GM12878 (cell line): Measurements from ENCODE around the gene TRIM40. TPM values are rescaled to one million over a fixed set of nuclear protein-coding genes. Genes with fewer than 3 reads are reported as not detected.

ENCODE experiments used
- ATAC-seq: fragments of 200-7000 bp; cut with Tn5 transposase; 3 replicates; pipeline ENCODE4 v1.9.1; 2020; ENCODE audit warnings: mild to moderate bottlenecking, moderate library complexity
- BruUV-seq: library from RNA; stranded (reverse); fragments of 400-500 nt; replicated peaks from 2 replicates; lab custom pipeline; 2021; lab: Mats Ljungman, UMichigan
- CTCF ChIA-PET: fragments of 300-600 bp; sonication (Branson Sonifier 250); formaldehyde crosslinking; extraction: SDS; loops from one replicate; lab custom pipeline; 2021; ENCODE audit warnings: inconsistent platforms; lab: Yijun Ruan, JAX
- POLR2A ChIA-PET: fragments of 350-600 bp; formaldehyde crosslinking; extraction: SDS; loops from one replicate; lab custom pipeline; 2021; ENCODE audit warnings: inconsistent platforms; lab: Charles Lee
- RAD21 ChIA-PET: fragments of 300-600 bp; sonication (Branson Sonifier 250); formaldehyde crosslinking; loops from one replicate; lab custom pipeline; 2023; ENCODE audit warnings: antibody characterized with exemption; ENCODE audit not compliant: unreplicated experiment; lab: Charles Lee
- SMC1A ChIA-PET: fragments of 300-600 bp; sonication (Branson Sonifier 250); formaldehyde crosslinking; loops from one replicate; lab custom pipeline; 2023; ENCODE audit not compliant: unreplicated experiment, uncharacterized antibody; lab: Charles Lee
- DNase-seq: peaks from one replicate; pipeline ENCODE4 v3.0.0-alpha.2; 2011; ENCODE audit warnings: low read depth, low spot score
- FAIRE-seq: peaks from 3 replicates; lab custom pipeline; 2011; peaks lifted over from hg19 to GRCh38; lab: Jason Lieb, UNC
- H2AFZ ChIP-seq: 2 replicates; pipeline ENCODE4 v1.6.0; 2011; ENCODE audit warnings: low read depth, low read length, control low read depth; ENCODE audit not compliant: control insufficient read depth
- H3K27ac ChIP-seq: 2 replicates; pipeline ENCODE4 v1.5.1; 2011; ENCODE audit warnings: control low read depth; ENCODE audit not compliant: control insufficient read depth, insufficient read depth
- H3K27me3 ChIP-seq, 2 experiments: replicated peaks in 1 of 2; 2 replicates each; pipeline versions ENCODE4 v1.6.0 to v1.6.1; 2011; ENCODE audit warnings: low read length in 1 of 2; ENCODE audit not compliant: control insufficient read depth in 2 of 2, insufficient read depth in 2 of 2
- H3K36me3 ChIP-seq, 2 experiments: 2 replicates each; pipeline ENCODE4 v1.5.1; 2011; ENCODE audit warnings: low read length in 1 of 2; ENCODE audit not compliant: control insufficient read depth in 2 of 2, insufficient read depth in 2 of 2
- H3K4me1 ChIP-seq: 2 replicates; pipeline ENCODE4 v1.6.1; 2011; ENCODE audit warnings: mild to moderate bottlenecking, low read length, moderate library complexity, mixed read lengths; ENCODE audit not compliant: control insufficient read depth, insufficient read depth
- H3K4me2 ChIP-seq: 2 replicates; pipeline ENCODE4 v1.6.0; 2011; ENCODE audit warnings: control low read depth; ENCODE audit not compliant: control insufficient read depth, insufficient read depth
- H3K4me3 ChIP-seq: fragments of 200-600 bp; sonication (generic); 2 replicates; pipeline ENCODE4 v1.5.1; 2016
- H3K79me2 ChIP-seq: 2 replicates; pipeline ENCODE4 v1.6.0; 2011; ENCODE audit warnings: low read length; ENCODE audit not compliant: control insufficient read depth, insufficient read depth
- H3K9ac ChIP-seq: 2 replicates; pipeline ENCODE4 v1.8.0; 2011; ENCODE audit warnings: low read length, control low read depth, mixed read lengths; ENCODE audit not compliant: control insufficient read depth, insufficient read depth
- H3K9me3 ChIP-seq: replicated peaks from 3 replicates; pipeline ENCODE4 v1.5.1; 2011; ENCODE audit warnings: mild to moderate bottlenecking, low read length; ENCODE audit not compliant: control insufficient read depth, insufficient read depth
- H4K20me1 ChIP-seq: 2 replicates; pipeline ENCODE4 v1.6.0; 2011; ENCODE audit not compliant: control insufficient read depth, insufficient read depth
- CTCF ChIP-seq, 3 experiments: IDR thresholded peaks in 2 of 3; conservative IDR thresholded peaks in 1 of 3; 2 replicates each; pipeline ENCODE4 v1.5.1; 2011; ENCODE audit warnings: low read depth in 3 of 3, low read length in 3 of 3, mild to moderate bottlenecking in 3 of 3, control low read depth in 2 of 3, moderate library complexity in 2 of 3, inconsistent platforms in 1 of 3, mixed read lengths in 1 of 3; ENCODE audit not compliant: control insufficient read depth in 2 of 3, insufficient read depth in 1 of 3; ENCODE audit errors: extremely low read depth in 1 of 3
- EP300 ChIP-seq, 2 experiments: fragments of 150-350 bp in 1 of 2; IDR thresholded peaks; 2 replicates each; pipeline ENCODE4 v1.6.1; 2011 to 2012; ENCODE audit warnings: low read depth in 2 of 2, low read length in 2 of 2, borderline replicate concordance in 1 of 2, improper control_type of control experiment in 1 of 2, inconsistent platforms in 1 of 2; ENCODE audit not compliant: control insufficient read depth in 1 of 2
- ESRRA ChIP-seq: IDR thresholded peaks from 2 replicates; pipeline ENCODE4 v1.6.1; 2012; ENCODE audit warnings: mild to moderate bottlenecking, low read length, improper control_type of control experiment
- EZH2 ChIP-seq: IDR thresholded peaks from 2 replicates; pipeline ENCODE4 v1.6.1; 2012; ENCODE audit warnings: low read depth, mild to moderate bottlenecking, control low read depth, inconsistent platforms, low read length, borderline replicate concordance; ENCODE audit not compliant: control insufficient read depth
- RUNX3 ChIP-seq: IDR thresholded peaks from 2 replicates; pipeline ENCODE4 v1.6.1; 2012; ENCODE audit warnings: low read length, inconsistent platforms
- SUPT20H ChIP-seq: IDR thresholded peaks from 2 replicates; pipeline ENCODE4 v1.6.1; 2011; ENCODE audit warnings: low read depth, mild to moderate bottlenecking, low read length, moderate library complexity, borderline replicate concordance; ENCODE audit not compliant: control insufficient read depth
- WGBS: methylation state at CpG from one replicate; pipeline ENCODE4 v1.1.6; 2016; ENCODE audit warnings: low lambda C conversion rate; ENCODE audit not compliant: insufficient replicate concordance, insufficient coverage; ENCODE audit errors: missing lambda C conversion rate; 5-methylcytosine and 5-hydroxymethylcytosine counted together
- in situ Hi-C: fragments of 300-500 bp; cut with MboI; formaldehyde crosslinking; loops from 9 replicates; pipeline ENCODE4 v1.14.3; 2018; ENCODE audit warnings: mixed read lengths
- intact Hi-C: fragments of 100-400 bp; cut with micrococcal nuclease; formaldehyde crosslinking; loops from one replicate; pipeline ENCODE4 v1.14.2; 2022; ENCODE audit not compliant: unreplicated experiment
- polyA plus RNA-seq, 11 experiments: library from polyadenylated mRNA; depleted of rRNA in 4 of 11; unstranded in 6 of 11; stranded (reverse) in 5 of 11; fragments of >200 nt; fragmentation: Nextera tagmentation in 4 of 11; fragmentation: Illumina TruSeq in 1 of 11; extraction: Ambion mirVana in 4 of 11; extraction: Trizol in 1 of 11; gene quantifications; 1 replicate in 1 of 11; 2 replicates in 10 of 11; pipeline versions ENCODE4 v1.2.1 to v1.2.3, GENCODE V29; 2011 to 2016; ENCODE audit warnings: inconsistent platforms in 2 of 11, missing spikeins in 2 of 11, low read depth in 1 of 11
- total RNA-seq, 4 experiments: library from RNA; depleted of rRNA in 3 of 4; stranded (reverse); fragments of >200 nt in 3 of 4; fragmentation: Illumina TruSeq in 1 of 4; extraction: Trizol in 1 of 4; gene quantifications; 2 replicates each; pipeline versions ENCODE4 v1.2.1 to v1.2.3, GENCODE V29; 2013 to 2021

Gene TRIM40
- total and polyA plus RNA-seq, 10 of the 15 experiments (the other 5 are each of a cell fraction or from before 2014, with no cell fraction given): not detected

DNA sequence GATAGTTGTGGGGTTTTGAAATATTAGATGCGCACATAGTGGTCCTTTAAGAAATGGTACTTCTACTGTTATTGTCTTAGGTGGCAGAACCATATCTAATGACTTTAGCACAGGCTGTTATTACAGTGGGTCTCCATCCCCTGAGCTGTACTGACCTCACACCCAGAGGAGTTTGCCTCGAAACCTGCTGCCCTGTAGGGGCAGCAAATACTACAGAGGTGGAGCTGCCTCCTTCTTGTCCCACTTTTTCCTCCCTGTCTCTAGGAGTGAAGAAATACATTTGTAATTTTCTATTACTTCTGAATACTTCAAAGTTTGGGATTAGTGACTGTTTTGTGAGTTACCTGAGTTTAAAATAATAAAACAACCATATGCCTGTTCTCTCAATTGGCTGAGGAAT, 31.3 kb upstream of the TRIM40 start:
- CTCF ChIA-PET: interaction anchor here (0.7 to 6.6 kb wide), 20 partner anchors 8 to 256 kb away, joined by 3 to 561 read pairs (median 6); partner anchors contain the start of genes PPP1R11, TRIM31 and TRIM40
- BruUV-seq: no TSS peak
- Histone ChIP-seq H2AFZ (no peak overlapping the region), H4K20me1 (no peaks in the 10 kb centered on the region), H3K79me2 (no peaks in the 10 kb centered on the region), H3K4me1 (peaks cover 19% of the 10 kb centered on the region), H3K27ac (no peak overlapping the region), H3K27me3 (peaks cover 7 to 24% of the 10 kb centered on the region in 2 experiments), H3K4me2 (no peak overlapping the region), H3K36me3 (no peaks in the 10 kb centered on the region), H3K9ac (no peak overlapping the region), H3K9me3 (no peaks in the 10 kb centered on the region), H3K4me3 (no peak overlapping the region)
- RAD21 ChIA-PET: interaction anchor here (1.2 to 9.0 kb wide), 11 partner anchors 8 to 292 kb away, joined by 3 to 333 read pairs (median 10); partner anchors contain the start of genes TRIM31 and TRIM40
- SMC1A ChIA-PET: interaction anchor here (0.7 to 16.6 kb wide), 11 partner anchors 10 to 114 kb away, joined by 3 to 647 read pairs (median 8); partner anchors contain the start of genes POLR1H, PPP1R11, TRIM31 and TRIM40
- intact Hi-C loops (no loop called here), in situ Hi-C loops (no loop called here)
- ATAC-seq: no peak
- 40% methylated on average over 2 of the region's 2 CpGs for WGBS
- POLR2A ChIA-PET: interaction anchor here (0.8 to 5.0 kb wide), 7 partner anchors 7 to 45 kb away, joined by 3 to 54 read pairs (median 6); partner anchors contain the start of gene TRIM31
- no peak for FAIRE-seq
- no peak for DNase-seq
- TF ChIP-seq ESRRA (no peak), CTCF (IDR thresholded peaks at IDR 0.05 in 2 of 3, conservative IDR thresholded peaks at IDR 0.05 in 1 of 3; ENCODE audit: control insufficient read depth in 2 of 3, extremely low read depth in 1 of 3, insufficient read depth in 1 of 3, low read depth in 3 of 3, low read length in 3 of 3) (peak in 1 of 3 experiments; percentile 5; a peak in 1 of 6 replicates), EZH2 (no peak), RUNX3 (no peak), SUPT20H (no peak), EP300 (IDR thresholded peaks at IDR 0.05; ENCODE audit: borderline replicate concordance in 1 of 2, control insufficient read depth in 1 of 2, low read depth in 2 of 2, low read length in 2 of 2) (no peak)
